ENCODE results near the gene SRXN1. TPM values are rescaled to one million over a fixed set of nuclear protein-coding genes. Genes with fewer than 3 reads are reported as not detected.
"Not testable (repeated sequence)": the region's sequence is repeated elsewhere in the genome, so short reads cannot be mapped to it uniquely, and the experiment has no call there.

The SRXN1 gene
- 13.2 TPM for total RNA-seq

- DNase-seq = peak; percentile 89
Observed at GRCh38 chr20:653110-653589, at the start of gene SRXN1. Gene SRXN1 (minus strand): TSS chr20:653200. CDS start chr20:653185, 15 bp downstream.

- no peak for DNase-seq
Observed at GRCh38 chr20:701401-702129, 48.6 kb upstream of the SRXN1 start.

- DNase-seq = no peak
Observed at GRCh38 chr20:699811-700338, 46.9 kb upstream of the SRXN1 start.

GRCh38 chr20:699342-699741, 46.3 kb upstream of the SRXN1 start:
- no peak for DNase-seq

- no peak for DNase-seq
Observed at GRCh38 chr20:698276-698675, 45.3 kb upstream of the SRXN1 start.

GRCh38 chr20:697826-698225, 44.8 kb upstream of the SRXN1 start:
- DNase-seq = no peak

GRCh38 chr20:695165-695866, 42.3 kb upstream of the SRXN1 start:
- no peak for DNase-seq

- DNase-seq = no peak
Observed at GRCh38 chr20:694496-694895, 41.5 kb upstream of the SRXN1 start.

GRCh38 chr20:693786-694185, 40.8 kb upstream of the SRXN1 start:
- not testable (repeated sequence) for DNase-seq

GRCh38 chr20:692044-692443, 39.0 kb upstream of the SRXN1 start:
- no peak for DNase-seq

- DNase-seq = no peak
Observed at GRCh38 chr20:689947-690346, 36.9 kb upstream of the SRXN1 start.

GRCh38 chr20:689348-689747, 36.3 kb upstream of the SRXN1 start:
- no peak for DNase-seq

GRCh38 chr20:688809-689212, 35.8 kb upstream of the SRXN1 start:
- no peak for DNase-seq

GRCh38 chr20:687468-688203, 34.6 kb upstream of the SRXN1 start:
- DNase-seq = no peak

- no peak for DNase-seq
Observed at GRCh38 chr20:684676-685319, 31.8 kb upstream of the SRXN1 start.

GRCh38 chr20:682123-682522, 29.1 kb upstream of the SRXN1 start:
- no peak for DNase-seq

GRCh38 chr20:680638-681187, 27.7 kb upstream of the SRXN1 start:
- DNase-seq = no peak

- no peak for DNase-seq
Observed at GRCh38 chr20:677957-678356, 25.0 kb upstream of the SRXN1 start.

GRCh38 chr20:676967-677366, 24.0 kb upstream of the SRXN1 start:
- no peak for DNase-seq

GRCh38 chr20:676315-676937, 23.4 kb upstream of the SRXN1 start:
- DNase-seq = no peak

All from tongue (tissue), 2 donors.